OCI-LY1 (cell line): ENCODE results near the gene ASNSD1.

ENCODE experiments used
- H2AFZ ChIP-seq: fragments of 200-600 bp; sonication (generic), shearing (Covaris generic); 2 replicates; pipeline ENCODE4 v1.6.0; 2014; ENCODE audit warnings: antibody characterized with exemption, mild to moderate bottlenecking, low read length
- H3F3A ChIP-seq: fragments of 200-600 bp; sonication (generic), shearing (Covaris generic); 2 replicates; pipeline ENCODE4 v1.6.0; 2014; ENCODE audit warnings: mild to moderate bottlenecking, antibody characterized with exemption, low read length, moderate library complexity; ENCODE audit not compliant: insufficient read depth
- H3K27ac ChIP-seq: fragments of 200-600 bp; sonication (generic); 2 replicates; pipeline ENCODE4 v1.5.1; 2014; ENCODE audit warnings: low read length, mixed run types, mild to moderate bottlenecking, low read depth; ENCODE audit not compliant: poor library complexity, severe bottlenecking
- H3K27me3 ChIP-seq: fragments of 200-600 bp; sonication (generic); 2 replicates; pipeline ENCODE4 v1.6.0; 2014; ENCODE audit warnings: antibody characterized with exemption, mild to moderate bottlenecking, low read length, moderate library complexity; ENCODE audit not compliant: insufficient read depth
- H3K36me3 ChIP-seq: fragments of 200-600 bp; sonication (generic); 2 replicates; pipeline ENCODE4 v1.6.1; 2014; ENCODE audit warnings: mild to moderate bottlenecking, antibody characterized with exemption, low read length, moderate library complexity, mixed read lengths; ENCODE audit not compliant: insufficient read depth
- H3K4me1 ChIP-seq: fragments of 200-600 bp; sonication (generic); 2 replicates; pipeline ENCODE4 v1.5.1; 2014; ENCODE audit warnings: mild to moderate bottlenecking, low read length, moderate library complexity; ENCODE audit not compliant: insufficient read depth, severe bottlenecking
- H3K4me2 ChIP-seq: fragments of 200-600 bp; sonication (generic), shearing (Covaris generic); 2 replicates; pipeline ENCODE4 v1.6.1; 2014; ENCODE audit warnings: low read length
- H3K4me3 ChIP-seq: fragments of 200-600 bp; sonication (generic); 2 replicates; pipeline ENCODE4 v1.5.1; 2014; ENCODE audit warnings: low read length, low read depth, mild to moderate bottlenecking, mixed read lengths; ENCODE audit not compliant: poor library complexity, severe bottlenecking
- H3K79me2 ChIP-seq: fragments of 200-600 bp; shearing (Covaris generic); 2 replicates; pipeline ENCODE4 v1.6.1; 2016; ENCODE audit warnings: mixed run types, low read length, mixed read lengths; ENCODE audit not compliant: insufficient read depth
- H3K9ac ChIP-seq: fragments of 200-600 bp; sonication (generic), shearing (Covaris generic); 2 replicates; pipeline ENCODE4 v1.6.1; 2014; ENCODE audit warnings: mild to moderate bottlenecking, low read length, mixed read lengths
- H3K9me2 ChIP-seq: fragments of 200-600 bp; sonication (generic), shearing (Covaris generic); 2 replicates; pipeline ENCODE4 v1.6.1; 2014; ENCODE audit warnings: low read depth, mild to moderate bottlenecking, low read length, mixed read lengths
- H3K9me3 ChIP-seq: fragments of 200-600 bp; shearing (Covaris generic); 2 replicates; pipeline ENCODE4 v1.6.1; 2014; ENCODE audit warnings: low read length, mixed read lengths
- H4K20me1 ChIP-seq: fragments of 200-600 bp; sonication (generic), shearing (Covaris generic); 2 replicates; pipeline ENCODE4 v1.6.0; 2016; ENCODE audit warnings: mild to moderate bottlenecking, low read length; ENCODE audit not compliant: insufficient read depth
- EZH2 ChIP-seq: fragments of 200-600 bp; sonication (generic), shearing (Covaris generic); IDR thresholded peaks from 2 replicates; pipeline ENCODE4 v1.8.0; 2017; ENCODE audit warnings: borderline replicate concordance, mixed run types, mild to moderate bottlenecking, antibody characterized with exemption, low read length, moderate library complexity, mixed read lengths
- TF ChIP-seq, protein P1 (sequence below): fragments of 200-600 bp; sonication (generic), shearing (Covaris generic); IDR thresholded peaks from 2 replicates; pipeline ENCODE4 v1.5.1; 2017; ENCODE audit warnings: mild to moderate bottlenecking, antibody characterized with exemption, low read length, moderate library complexity, mixed read lengths

Gene ASNSD1

GRCh38 chr2:189673661-189674373 lies 12.6 kb downstream of the ASNSD1 start:
- Histone ChIP-seq H4K20me1 (no peaks in the 10 kb centered on the region), H3K27ac (peak overlapping the region; percentile 28), H3K9me2 (no peaks in the 10 kb centered on the region), H3F3A (no peaks in the 10 kb centered on the region), H3K4me3 (peak overlapping the region; percentile 77), H3K9ac (peak overlapping the region; percentile 55), H3K36me3 (peaks cover 53% of the 10 kb centered on the region), H3K4me1 (peaks cover 21% of the 10 kb centered on the region), H3K27me3 (no peaks in the 10 kb centered on the region), H3K9me3 (no peaks in the 10 kb centered on the region; the same call in 1 of the 2 replicates), H3K79me2 (no peaks in the 10 kb centered on the region), H2AFZ (no peak overlapping the region), H3K4me2 (peak overlapping the region; percentile 99)
- no peak for TF ChIP-seq EZH2
- TF ChIP-seq, protein P1, sequence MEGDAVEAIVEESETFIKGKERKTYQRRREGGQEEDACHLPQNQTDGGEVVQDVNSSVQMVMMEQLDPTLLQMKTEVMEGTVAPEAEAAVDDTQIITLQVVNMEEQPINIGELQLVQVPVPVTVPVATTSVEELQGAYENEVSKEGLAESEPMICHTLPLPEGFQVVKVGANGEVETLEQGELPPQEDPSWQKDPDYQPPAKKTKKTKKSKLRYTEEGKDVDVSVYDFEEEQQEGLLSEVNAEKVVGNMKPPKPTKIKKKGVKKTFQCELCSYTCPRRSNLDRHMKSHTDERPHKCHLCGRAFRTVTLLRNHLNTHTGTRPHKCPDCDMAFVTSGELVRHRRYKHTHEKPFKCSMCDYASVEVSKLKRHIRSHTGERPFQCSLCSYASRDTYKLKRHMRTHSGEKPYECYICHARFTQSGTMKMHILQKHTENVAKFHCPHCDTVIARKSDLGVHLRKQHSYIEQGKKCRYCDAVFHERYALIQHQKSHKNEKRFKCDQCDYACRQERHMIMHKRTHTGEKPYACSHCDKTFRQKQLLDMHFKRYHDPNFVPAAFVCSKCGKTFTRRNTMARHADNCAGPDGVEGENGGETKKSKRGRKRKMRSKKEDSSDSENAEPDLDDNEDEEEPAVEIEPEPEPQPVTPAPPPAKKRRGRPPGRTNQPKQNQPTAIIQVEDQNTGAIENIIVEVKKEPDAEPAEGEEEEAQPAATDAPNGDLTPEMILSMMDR, result no peak

DNA sequence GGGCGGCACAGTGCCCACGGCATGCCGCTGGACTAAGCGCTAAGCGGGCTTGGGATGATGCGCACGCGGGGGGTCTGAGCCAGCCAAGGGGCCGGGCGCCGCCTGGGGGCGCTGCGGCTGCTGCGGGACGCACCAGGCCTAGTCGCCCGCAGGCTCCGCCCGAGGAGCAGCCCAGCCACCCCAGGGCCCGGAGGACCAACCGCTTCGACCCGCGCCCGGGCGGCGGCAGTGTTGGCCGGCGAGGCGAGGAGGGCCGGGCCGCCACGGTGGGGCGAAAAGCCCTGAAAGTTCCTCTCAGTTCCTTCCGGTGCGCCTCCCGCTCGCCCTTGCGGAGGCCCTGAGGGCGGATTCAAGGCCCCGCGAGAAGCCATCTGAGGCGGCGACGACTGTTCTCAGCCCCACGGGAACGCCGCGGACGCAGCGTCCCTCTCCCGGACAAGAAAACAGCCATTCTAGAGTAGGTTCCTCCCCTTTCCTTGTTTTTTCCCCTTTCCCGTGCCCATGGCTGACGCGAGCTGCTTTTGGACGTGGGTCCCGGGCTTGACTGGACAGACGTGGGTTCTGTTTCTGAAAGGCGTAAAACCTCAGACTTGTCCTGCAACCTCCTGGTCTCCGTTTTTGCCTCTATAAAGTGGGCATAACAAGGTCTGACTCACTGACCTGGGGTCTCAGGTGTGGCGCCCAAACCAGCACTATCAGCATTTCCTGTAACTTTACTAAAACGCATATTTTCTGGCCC lies 13.3 kb downstream of the ASNSD1 start, which contains the start of gene ANKAR:
Gene ANKAR, plus strand, starts transcription at position 297 of the 739 bp plus-strand sequence. CDS start 1,821 bp downstream, outside the sequence.
- Histone ChIP-seq H3K4me1 (peaks cover 21% of the 10 kb centered on the region), H2AFZ (peak within 1 kb of the TSS; percentile 100), H3K4me2 (peak within 1 kb of the TSS; percentile 99), H3K79me2 (no peaks in the 10 kb centered on the region), H3K9me3 (no peaks in the 10 kb centered on the region; the same call in 1 of the 2 replicates), H3K9ac (peak within 1 kb of the TSS; percentile 99), H4K20me1 (no peaks in the 10 kb centered on the region), H3K9me2 (no peaks in the 10 kb centered on the region), H3K27me3 (no peaks in the 10 kb centered on the region), H3K36me3 (peaks cover 46% of the 10 kb centered on the region), H3F3A (no peaks in the 10 kb centered on the region), H3K4me3 (peak within 1 kb of the TSS; percentile 77), H3K27ac (peak within 1 kb of the TSS; percentile 86)
- no peak for TF ChIP-seq EZH2
- TF ChIP-seq, protein P1, result peak; percentile 86

DNA sequence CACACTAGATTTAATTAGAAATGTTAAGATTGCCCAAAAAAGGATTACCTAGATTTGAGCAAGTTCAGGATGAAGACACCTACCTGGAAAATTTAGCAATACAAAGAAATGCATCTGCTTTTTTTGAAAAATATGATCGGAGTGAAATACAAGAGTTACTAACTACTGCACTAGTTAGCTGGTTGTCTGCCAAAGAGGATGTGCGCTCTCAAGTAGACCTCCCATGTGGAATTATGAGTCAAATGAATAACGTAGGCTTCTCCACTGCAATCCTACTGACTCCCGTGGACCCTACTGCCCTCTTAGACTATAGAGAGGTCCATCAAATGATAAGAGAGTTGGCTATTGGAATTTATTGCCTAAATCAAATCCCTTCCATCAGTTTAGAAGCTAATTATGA lies 15.2 kb downstream of the ASNSD1 start:
- H3K4me2 ChIP-seq, result no peak overlapping the region
- no peaks in the 10 kb centered on the region for H4K20me1 ChIP-seq
- TF ChIP-seq, protein P1, result no peak
- no peak for TF ChIP-seq EZH2
- H3K4me1 ChIP-seq, result peaks cover 21% of the 10 kb centered on the region
- no peaks in the 10 kb centered on the region for H3K79me2 ChIP-seq
- H3K4me3 ChIP-seq, result no peak overlapping the region
- H3K9me2 ChIP-seq, result no peaks in the 10 kb centered on the region
- no peak overlapping the region for H3K27ac ChIP-seq
- H3K9ac ChIP-seq, result no peak overlapping the region
- peaks cover 27% of the 10 kb centered on the region for H3K36me3 ChIP-seq
- no peak overlapping the region for H2AFZ ChIP-seq
- H3K9me3 ChIP-seq, result no peaks in the 10 kb centered on the region; the same call in 1 of the 2 replicates
- no peaks in the 10 kb centered on the region for H3F3A ChIP-seq
- H3K27me3 ChIP-seq, result no peaks in the 10 kb centered on the region
